Mucosa of stomach (tissue), 1 donor: ENCODE measurements around the gene CRKL.
"Not testable (repeated sequence)": the region's sequence is repeated elsewhere in the genome, so short reads cannot be mapped to it uniquely, and the experiment has no call there.

ENCODE experiments used
- H3K27me3 ChIP-seq: one replicate; pipeline ENCODE4 v1.7.0; 2013; ENCODE audit warnings: mild to moderate bottlenecking, low read length; ENCODE audit not compliant: control insufficient read depth, insufficient read depth
- H3K36me3 ChIP-seq: one replicate; pipeline ENCODE4 v1.7.0; 2013; ENCODE audit warnings: low read length; ENCODE audit not compliant: control insufficient read depth, insufficient read depth
- H3K4me1 ChIP-seq: one replicate; pipeline ENCODE4 v1.7.0; 2013; ENCODE audit warnings: mild to moderate bottlenecking, low read length; ENCODE audit not compliant: control insufficient read depth, insufficient read depth
- H3K4me3 ChIP-seq: one replicate; pipeline ENCODE4 v1.7.0; 2013; ENCODE audit warnings: low read length
- H3K9ac ChIP-seq: one replicate; pipeline ENCODE4 v1.7.0; 2013; ENCODE audit warnings: mild to moderate bottlenecking, low read length, moderate library complexity
- H3K9me3 ChIP-seq: one replicate; pipeline ENCODE4 v1.7.0; 2013; ENCODE audit warnings: mild to moderate bottlenecking, low read length, moderate library complexity; ENCODE audit not compliant: control insufficient read depth
- donor health status: Pancreatic carcinoma.

CRKL gene

GRCh38 chr22:20970939-20971657, 53.9 kb downstream of the CRKL start:
- Histone ChIP-seq H3K4me3 (no peak overlapping the region), H3K9ac (no peak overlapping the region), H3K36me3 (no peaks in the 10 kb centered on the region), H3K27me3 (no peaks in the 10 kb centered on the region), H3K4me1 (no peaks in the 10 kb centered on the region), H3K9me3 (no peaks in the 10 kb centered on the region)

DNA sequence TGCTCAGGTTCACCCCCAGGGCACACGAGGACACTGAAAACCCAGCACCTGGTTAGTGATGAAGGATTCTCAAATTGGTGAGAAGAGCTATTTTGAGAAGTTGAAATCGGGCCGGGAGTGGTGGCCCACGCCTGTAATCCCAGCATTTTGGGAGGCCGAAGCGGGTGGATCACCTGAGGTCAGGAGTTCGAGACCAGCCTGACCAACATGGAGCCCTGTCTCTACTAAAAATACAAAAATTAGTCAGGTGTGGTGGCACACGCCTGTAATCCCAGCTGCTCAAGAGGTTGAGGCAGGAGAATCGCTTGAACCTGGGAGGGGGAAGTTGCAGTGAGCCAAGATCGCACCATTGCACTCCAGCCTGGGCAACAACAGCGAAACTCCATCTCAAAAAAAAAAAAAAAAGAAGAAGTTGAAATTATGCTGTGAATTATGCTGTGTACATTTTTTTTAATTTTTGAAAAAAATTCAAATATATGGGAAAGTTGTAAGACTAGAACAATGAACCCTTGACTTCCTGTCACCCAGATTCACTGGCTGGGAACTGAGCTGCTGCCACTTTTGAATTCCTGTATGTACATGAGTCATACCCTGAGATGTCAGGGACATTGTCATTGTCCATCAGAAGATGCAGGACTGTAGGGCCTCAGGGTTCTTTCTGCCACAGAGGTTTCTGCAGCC, 54.9 kb downstream of the CRKL start:
- H3K9me3 ChIP-seq, H3K27me3 ChIP-seq, H3K4me1 ChIP-seq, H3K9ac ChIP-seq, H3K36me3 ChIP-seq, H3K4me3 ChIP-seq: not testable (repeated sequence)

DNA sequence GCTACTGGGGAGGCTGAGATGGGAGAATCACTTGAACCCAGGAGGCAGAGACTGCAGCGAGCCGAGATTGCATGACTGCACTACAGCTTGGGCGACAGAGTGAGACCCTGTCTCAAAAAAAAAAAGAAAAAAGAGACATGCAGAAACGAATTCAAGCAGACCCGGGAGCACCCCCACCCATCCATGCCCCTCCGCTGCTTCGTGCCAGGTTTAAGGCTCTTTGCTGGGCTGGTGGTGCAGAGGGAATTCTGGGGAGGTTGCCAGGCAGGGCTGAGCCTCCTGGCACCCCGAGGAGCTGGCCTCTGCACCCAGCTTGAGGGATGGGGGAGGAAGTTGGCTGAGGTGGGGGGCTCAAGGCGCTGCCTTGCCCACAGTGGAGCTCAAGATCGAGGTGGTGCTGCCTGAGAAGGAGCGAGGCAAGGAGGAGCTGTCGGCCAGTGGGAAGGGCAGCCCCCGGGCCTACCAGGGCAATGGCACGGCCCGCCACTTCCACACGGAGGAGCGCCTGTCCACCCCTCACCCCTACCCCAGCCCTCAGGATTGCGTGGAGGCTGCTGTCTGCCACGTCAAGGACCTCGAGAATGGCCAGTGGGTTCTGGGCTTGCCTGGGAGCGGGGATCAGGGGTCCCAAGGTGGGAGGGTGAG, 55.8 kb downstream of the CRKL start:
- H3K4me1 ChIP-seq = no peaks in the 10 kb centered on the region
- H3K9ac ChIP-seq = no peak overlapping the region
- H3K9me3 ChIP-seq = no peaks in the 10 kb centered on the region
- H3K36me3 ChIP-seq = no peaks in the 10 kb centered on the region
- no peaks in the 10 kb centered on the region for H3K27me3 ChIP-seq
- no peak overlapping the region for H3K4me3 ChIP-seq

DNA sequence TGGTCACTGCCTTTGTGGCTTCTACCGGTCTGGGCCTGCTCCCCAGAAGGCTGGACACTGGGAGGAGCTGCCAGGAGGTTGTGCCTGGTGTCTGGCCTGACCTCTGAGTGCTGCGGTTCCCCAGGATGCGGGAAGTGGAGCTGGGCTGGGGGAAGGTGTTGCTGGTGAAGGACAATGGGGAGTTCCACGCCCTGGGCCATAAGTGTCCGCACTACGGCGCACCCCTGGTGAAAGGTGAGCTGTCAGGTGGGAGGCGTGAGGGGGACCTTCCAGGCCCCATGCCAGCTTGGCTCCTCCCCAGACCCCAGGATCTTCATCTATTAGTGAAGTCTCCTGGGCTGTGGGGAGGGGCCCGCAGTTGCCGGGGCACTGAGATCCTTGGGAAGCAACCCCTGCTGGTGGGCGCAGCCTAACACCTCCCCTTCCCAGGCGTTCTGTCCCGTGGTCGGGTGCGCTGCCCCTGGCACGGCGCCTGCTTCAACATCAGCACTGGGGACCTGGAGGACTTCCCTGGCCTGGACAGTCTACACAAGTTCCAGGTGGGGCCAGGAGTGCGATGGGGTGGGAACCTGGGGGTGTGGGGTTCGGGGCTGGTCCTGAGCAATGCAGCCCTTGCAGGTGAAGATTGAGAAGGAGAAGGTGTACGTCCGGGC, 56.6 kb downstream of the CRKL start:
- H3K9ac ChIP-seq = no peak overlapping the region
- no peaks in the 10 kb centered on the region for H3K4me1 ChIP-seq

GRCh38 chr22:20974336-20974955, 57.2 kb downstream of the CRKL start:
- no peak overlapping the region for H3K4me3 ChIP-seq

More for the DNA sequence above, 56.6 kb downstream of the CRKL start:
- no peaks in the 10 kb centered on the region for H3K36me3 ChIP-seq
- no peak overlapping the region for H3K4me3 ChIP-seq
- no peaks in the 10 kb centered on the region for H3K9me3 ChIP-seq
- no peaks in the 10 kb centered on the region for H3K27me3 ChIP-seq

GRCh38 chr22:20975541-20976290, 58.5 kb downstream of the CRKL start:
- Histone ChIP-seq H3K9ac (no peak overlapping the region), H3K9me3 (no peaks in the 10 kb centered on the region), H3K27me3 (peaks cover 6% of the 10 kb centered on the region), H3K36me3 (no peaks in the 10 kb centered on the region), H3K4me1 (peaks cover 13% of the 10 kb centered on the region), H3K4me3 (no peak overlapping the region)

More at GRCh38 chr22:20974336-20974955, 57.2 kb downstream of the CRKL start:
- Histone ChIP-seq H3K9me3 (no peaks in the 10 kb centered on the region), H3K36me3 (no peaks in the 10 kb centered on the region), H3K4me1 (peaks cover under 1% of the 10 kb centered on the region), H3K27me3 (peaks cover under 1% of the 10 kb centered on the region), H3K9ac (no peak overlapping the region)

GRCh38 chr22:20976291-20976877, 59.2 kb downstream of the CRKL start:
- H3K27me3 ChIP-seq = peaks cover 6% of the 10 kb centered on the region

GRCh38 chr22:20977019-20977418, 59.8 kb downstream of the CRKL start:
- peaks cover 6% of the 10 kb centered on the region for H3K27me3 ChIP-seq
- H3K4me3 ChIP-seq = no peak overlapping the region
- H3K4me1 ChIP-seq = peaks cover 23% of the 10 kb centered on the region
- H3K9ac ChIP-seq = no peak overlapping the region
- no peaks in the 10 kb centered on the region for H3K36me3 ChIP-seq
- no peaks in the 10 kb centered on the region for H3K9me3 ChIP-seq

More at GRCh38 chr22:20976291-20976877, 59.2 kb downstream of the CRKL start:
- no peaks in the 10 kb centered on the region for H3K9me3 ChIP-seq
- H3K4me1 ChIP-seq = peaks cover 20% of the 10 kb centered on the region
- no peak overlapping the region for H3K9ac ChIP-seq
- H3K36me3 ChIP-seq = no peaks in the 10 kb centered on the region
- no peak overlapping the region for H3K4me3 ChIP-seq

GRCh38 chr22:20977516-20978170, 60.4 kb downstream of the CRKL start:
- Histone ChIP-seq H3K27me3 (peaks cover 6% of the 10 kb centered on the region), H3K9ac (no peak overlapping the region), H3K36me3 (no peaks in the 10 kb centered on the region), H3K9me3 (no peaks in the 10 kb centered on the region), H3K4me1 (peaks cover 24% of the 10 kb centered on the region), H3K4me3 (no peak overlapping the region)

GRCh38 chr22:20978419-20978818, 61.2 kb downstream of the CRKL start:
- Histone ChIP-seq H3K9me3 (no peaks in the 10 kb centered on the region), H3K4me1 (peaks cover 32% of the 10 kb centered on the region), H3K9ac (no peak overlapping the region), H3K27me3 (peaks cover 6% of the 10 kb centered on the region), H3K4me3 (no peak overlapping the region), H3K36me3 (no peaks in the 10 kb centered on the region)
